GF-D8 (cell line): ENCODE measurements around the gene LSM12.
"Not testable (repeated sequence)": the region's sequence is repeated elsewhere in the genome, so short reads cannot be mapped to it uniquely, and the experiment has no call there.

Source experiments
- DNase-seq: peaks from one replicate; lab custom pipeline; 2025; lab: John Stamatoyannopoulos, UW

Gene LSM12

GRCh38 chr17:44076716-44077594, 10.5 kb upstream of the LSM12 start:
- no peak for DNase-seq

- DNase-seq = no peak
Measured at GRCh38 chr17:44075598-44076293, 9.3 kb upstream of the LSM12 start.

- no peak for DNase-seq
Measured at GRCh38 chr17:44074911-44075285, 8.4 kb upstream of the LSM12 start.

GRCh38 chr17:44074231-44074910, 7.9 kb upstream of the LSM12 start:
- DNase-seq = no peak

GRCh38 chr17:44071772-44072171, 5.3 kb upstream of the LSM12 start:
- peak; percentile 12 for DNase-seq

GRCh38 chr17:44071198-44071520, 4.7 kb upstream of the LSM12 start:
- DNase-seq = no peak

- peak; percentile 92 for DNase-seq
Measured at GRCh38 chr17:44070455-44071197, 4.2 kb upstream of the LSM12 start, which contains the start of gene G6PC3. Gene G6PC3, plus strand, starts transcription at chr17:44070735. Its CDS starts 231 bp downstream, at chr17:44070966.

GRCh38 chr17:44069974-44070454, 3.5 kb upstream of the LSM12 start:
- peak; percentile 68 for DNase-seq

DNA sequence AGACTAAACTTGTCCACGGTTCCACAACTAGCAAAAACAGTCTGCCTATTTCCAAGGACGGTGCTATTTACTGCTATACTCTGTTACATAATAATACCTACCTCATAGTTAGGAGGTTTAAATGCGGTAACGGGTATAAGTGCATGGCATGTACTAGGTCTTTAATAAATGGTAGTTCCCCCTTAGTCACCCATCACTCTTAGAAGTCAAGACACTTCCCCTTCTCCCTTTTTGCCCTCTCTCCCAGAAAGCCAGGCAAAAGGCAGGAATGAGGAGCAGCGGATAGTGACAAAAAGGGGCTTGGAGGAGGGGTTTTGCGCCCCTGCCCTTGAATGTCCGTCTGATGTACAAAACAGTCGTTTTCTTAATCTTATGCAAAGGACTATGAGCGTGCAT, 1.1 kb upstream of the LSM12 start:
- no peak for DNase-seq

- DNase-seq = no peak
Measured at GRCh38 chr17:44065668-44066203, 735 bp downstream of the LSM12 start.

GRCh38 chr17:44063704-44064639, 2.5 kb downstream of the LSM12 start:
- no peak for DNase-seq

DNA sequence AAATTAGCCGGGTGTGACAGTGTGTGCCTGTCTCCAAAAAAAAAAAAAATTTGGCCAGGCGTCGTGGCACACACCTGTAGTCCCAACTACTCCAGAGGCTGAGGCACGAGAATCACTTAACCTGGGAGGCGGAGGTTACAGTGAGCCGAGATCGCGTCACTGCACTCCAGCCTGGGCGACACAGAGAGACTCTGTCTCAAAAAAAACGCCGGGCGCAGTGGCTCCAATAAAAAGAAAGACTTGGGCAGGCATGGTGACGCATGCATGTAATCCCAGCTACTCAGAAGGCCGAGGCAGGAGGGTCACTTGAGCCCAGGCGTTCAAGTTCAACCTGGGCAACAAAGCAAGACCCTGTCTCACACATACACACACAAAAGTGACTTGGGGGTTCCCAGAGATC, 3.6 kb downstream of the LSM12 start:
- no peak for DNase-seq

DNA sequence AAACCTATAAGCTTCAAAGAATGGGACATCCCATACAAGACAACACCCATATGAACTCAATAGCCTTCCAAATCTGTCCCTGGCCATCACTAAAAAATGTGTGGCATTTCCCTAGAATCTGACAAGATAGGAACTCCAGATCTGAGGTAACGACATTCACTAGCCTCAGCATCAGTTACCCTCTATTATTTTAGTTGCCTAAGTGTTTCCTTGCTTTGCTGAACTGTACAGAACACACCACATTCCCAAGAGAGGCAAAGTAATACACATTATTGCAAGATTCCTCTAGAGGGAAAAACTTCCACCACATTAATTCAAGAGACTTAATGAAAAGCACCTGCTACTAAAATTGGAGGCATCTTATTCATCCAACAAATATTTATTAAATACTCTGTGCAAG, 5.0 kb downstream of the LSM12 start:
- no peak for DNase-seq

DNA sequence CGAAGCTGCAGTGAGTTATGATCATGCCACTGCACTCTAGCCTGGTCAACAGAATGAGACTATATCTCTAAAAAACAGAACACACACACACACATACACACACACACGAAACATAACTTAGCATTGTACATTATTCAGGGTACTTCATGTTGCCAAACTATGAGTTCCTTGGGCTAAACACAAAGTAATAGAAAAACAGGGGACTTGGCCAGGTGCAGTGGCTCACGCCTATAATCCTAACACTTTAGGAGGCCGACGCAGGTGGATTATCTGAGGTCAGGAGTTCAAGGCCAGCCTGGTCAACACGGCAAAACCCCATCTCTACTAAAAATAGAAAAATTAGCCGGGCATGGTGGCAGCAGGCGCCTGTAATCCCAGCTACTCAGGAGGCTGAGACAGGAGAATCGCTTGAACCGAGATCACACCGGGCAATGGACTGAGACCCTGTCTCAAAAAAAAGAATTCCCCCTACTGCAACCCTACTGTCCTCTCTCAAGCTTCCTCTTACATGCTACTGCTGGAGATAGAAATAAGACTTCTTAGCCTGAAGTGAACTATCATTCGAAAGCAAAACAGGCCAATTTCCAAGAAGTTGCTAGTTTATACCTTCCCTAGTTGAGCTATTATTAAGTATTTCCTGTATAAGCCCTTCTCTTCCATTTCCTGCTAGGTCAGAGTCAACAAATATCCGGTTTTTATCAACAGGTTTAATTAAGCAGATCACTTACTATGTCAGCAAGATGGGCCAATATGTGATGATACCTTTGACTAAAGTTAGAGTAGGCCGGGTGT, 7.2 kb downstream of the LSM12 start:
- DNase-seq = no peak

DNA sequence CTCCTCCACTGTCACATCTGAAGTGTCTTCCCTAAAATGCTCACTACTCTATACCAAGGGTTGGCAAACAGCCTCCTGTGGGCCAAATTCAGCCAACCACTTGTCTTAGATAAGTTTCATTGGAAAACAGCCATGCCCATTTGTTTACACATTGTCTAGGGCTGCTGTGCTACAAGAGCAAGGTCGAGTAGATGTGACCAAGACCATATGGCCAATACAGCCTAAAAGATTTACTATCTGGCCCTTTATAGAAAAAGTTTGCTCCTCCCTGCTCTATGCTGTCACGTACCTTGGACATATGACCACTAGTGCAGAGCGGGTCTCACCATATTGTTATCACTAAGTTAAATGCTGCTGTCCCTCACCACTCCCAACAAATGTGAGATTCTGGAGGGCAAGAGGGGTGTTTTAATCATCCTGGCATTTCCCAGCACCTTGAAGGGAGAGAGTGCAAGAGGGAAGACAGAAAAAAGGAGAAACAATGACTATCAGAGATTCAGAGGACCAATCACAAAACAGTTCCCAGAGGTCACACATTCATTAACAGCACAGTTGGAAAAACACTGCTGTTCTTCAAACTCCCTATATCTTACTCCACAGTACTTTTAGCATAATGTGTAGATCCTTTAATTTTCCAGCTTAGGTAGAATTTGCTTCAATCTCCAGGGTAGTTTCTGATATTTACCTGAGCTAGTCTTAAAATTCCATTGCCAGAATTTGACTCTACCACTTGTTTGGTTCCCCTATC, 13.2 kb downstream of the LSM12 start:
- no peak for DNase-seq

- DNase-seq = no peak
Measured at GRCh38 chr17:44049294-44050060, 17.0 kb downstream of the LSM12 start.

- not testable (repeated sequence) for DNase-seq
Measured at GRCh38 chr17:44046893-44047292, 19.6 kb downstream of the LSM12 start.

DNA sequence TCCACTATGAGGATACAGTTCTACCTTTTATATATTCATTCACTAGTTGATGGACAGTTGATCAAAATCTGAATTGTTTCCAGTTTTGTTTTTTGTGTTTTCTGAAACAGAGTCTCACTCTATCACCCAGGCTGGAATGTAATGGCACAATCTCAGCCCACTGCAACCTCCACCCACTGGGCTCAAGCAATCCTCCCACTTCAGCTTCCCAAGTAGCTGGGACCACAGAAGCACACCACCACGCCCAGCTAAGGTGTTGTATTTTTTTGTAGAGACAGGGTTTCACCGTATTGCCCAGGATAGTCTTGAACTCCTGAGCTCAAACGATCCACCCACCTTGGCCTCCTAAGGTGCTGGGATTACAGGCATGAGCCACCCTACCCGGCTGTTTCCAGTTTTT, 21.0 kb downstream of the LSM12 start:
- DNase-seq = no peak
